Ureter (tissue), 1 donor: ENCODE data around the gene CCL25. TPM values are rescaled to one million over a fixed set of nuclear protein-coding genes. Genes with fewer than 3 reads are reported as not detected.

Experiments used
- DNase-seq: peaks from one replicate; pipeline ENCODE4 v3.0.0-alpha.2; 2020; ENCODE audit warnings: low spot score
- total RNA-seq: library from RNA; stranded (reverse); gene quantifications from one replicate; pipeline ENCODE4 v1.2.4, GENCODE V29; 2023
- donor health status: DM: yes; HTN: yes; CAD: no.

Gene CCL25
- total RNA-seq, 1 donor from 2014 or later, result not detected

DNA sequence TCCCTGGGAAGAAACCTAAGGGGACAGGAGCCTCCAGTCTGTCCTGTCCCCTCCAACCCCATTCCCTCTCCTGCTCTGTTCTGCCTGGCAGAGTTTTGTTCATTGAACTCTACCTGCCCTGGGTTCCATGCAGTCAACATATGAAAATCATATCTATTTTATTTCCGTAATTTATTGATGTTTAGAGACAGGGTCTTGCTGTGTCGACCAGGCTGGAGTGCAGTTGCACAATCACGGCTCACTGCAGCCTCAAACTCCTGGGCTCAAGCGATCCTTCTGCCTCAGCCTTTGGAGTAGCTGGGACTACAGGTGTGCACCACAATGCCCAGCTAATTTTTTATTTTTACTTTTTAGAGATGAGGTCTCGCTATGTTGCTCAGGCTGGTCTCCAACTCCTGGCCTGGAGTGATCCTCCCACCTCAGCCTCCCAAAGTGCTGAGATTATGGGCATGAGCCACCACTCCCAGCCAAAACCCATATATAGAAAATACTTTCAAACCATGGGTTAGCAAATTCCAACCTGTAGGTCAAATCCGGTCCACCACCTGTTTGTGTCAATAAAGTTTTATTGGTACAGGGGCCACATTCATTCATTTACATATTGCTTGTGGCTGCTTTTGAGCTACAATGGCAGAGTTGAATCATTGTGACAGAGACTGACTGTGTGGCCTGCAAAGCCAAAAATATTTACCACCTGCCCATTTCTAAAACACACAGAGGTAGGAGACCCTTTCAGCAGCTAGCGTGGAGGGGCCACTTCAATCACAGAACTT, 57.5 kb downstream of the CCL25 start:
- DNase-seq, result no peak

- DNase-seq, result no peak
These were observed 58.4 kb downstream of the CCL25 start for GRCh38 chr19:8110931-8111330.

DNA sequence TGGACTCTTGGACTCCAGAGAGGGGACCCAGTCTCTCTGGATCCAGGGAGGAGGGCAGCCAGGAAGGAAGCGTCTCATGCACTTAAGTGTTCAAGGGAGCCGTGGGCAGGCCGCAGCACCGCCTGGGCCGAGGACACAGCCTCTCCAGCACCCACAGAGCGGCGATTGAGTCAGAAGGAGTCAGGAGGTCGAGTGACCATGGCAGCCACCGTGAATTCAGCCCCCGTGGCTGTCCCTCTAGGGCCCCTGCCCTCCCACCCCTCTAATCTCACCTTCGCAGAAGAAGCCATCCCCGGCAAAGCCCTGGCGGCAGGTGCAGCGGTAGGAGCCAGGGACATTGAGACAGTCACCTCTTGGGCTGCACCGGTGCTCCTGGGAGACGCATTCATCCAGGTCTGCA, 58.8 kb downstream of the CCL25 start:
- DNase-seq, result no peak

Other genes starting within 250 kb of the CCL25 start
- gene EVI5L, start 222.5 kb upstream of the CCL25 start, total RNA-seq, result 15.9 TPM
- 2.0 TPM for gene PRR36, start 178.4 kb upstream of the CCL25 start, total RNA-seq
- 8.5 TPM for gene LRRC8E, start 164.2 kb upstream of the CCL25 start, total RNA-seq
- 35.1 TPM for gene MAP2K7, start 148.9 kb upstream of the CCL25 start, total RNA-seq
- gene TGFBR3L, start 137.9 kb upstream of the CCL25 start, total RNA-seq, result 2.2 TPM
- 21.0 TPM for gene SNAPC2, start 132.4 kb upstream of the CCL25 start, total RNA-seq
- 2.2 TPM for gene CTXN1, start 126.6 kb upstream of the CCL25 start, total RNA-seq
- 78.3 TPM for gene TIMM44, start 109.1 kb upstream of the CCL25 start, total RNA-seq
- gene ELAVL1, start 47.1 kb upstream of the CCL25 start, total RNA-seq, result 77.9 TPM
- gene FBN3, start 96.8 kb downstream of the CCL25 start, total RNA-seq, result not detected
- gene CERS4, start 156.6 kb downstream of the CCL25 start, total RNA-seq, result 49.8 TPM